Smooth muscle cell (in vitro differentiated cells): ENCODE measurements around the gene SSTR1. TPM values are rescaled to one million over a fixed set of nuclear protein-coding genes. Genes with fewer than 3 reads are reported as not detected.

ENCODE experiments used
- DNase-seq: peaks from one replicate; lab custom pipeline; 2025; ENCODE audit not compliant: unreplicated experiment; lab: John Stamatoyannopoulos, UW
- H2AFZ ChIP-seq: fragments of 200-600 bp; sonication (generic); 2 replicates; pipeline ENCODE4 v1.6.0; 2016; ENCODE audit warnings: antibody characterized with exemption, low read depth, mild to moderate bottlenecking
- H3F3A ChIP-seq: fragments of 200-600 bp; sonication (generic); 2 replicates; pipeline ENCODE4 v1.6.0; 2017; ENCODE audit warnings: antibody characterized with exemption, low read depth
- H3K27ac ChIP-seq: fragments of 200-600 bp; sonication (generic); 2 replicates; pipeline ENCODE4 v1.5.1; 2016; ENCODE audit warnings: low read depth, mild to moderate bottlenecking
- H3K27me3 ChIP-seq: fragments of 200-600 bp; sonication (generic); 2 replicates; pipeline ENCODE4 v1.6.1; 2016; ENCODE audit warnings: low read depth, mild to moderate bottlenecking
- H3K36me3 ChIP-seq: fragments of 200-600 bp; sonication (generic); 2 replicates; pipeline ENCODE4 v1.5.1; 2016; ENCODE audit warnings: low read depth
- H3K4me1 ChIP-seq: fragments of 200-600 bp; sonication (generic); 2 replicates; pipeline ENCODE4 v1.5.1; 2016; ENCODE audit warnings: low read depth
- H3K4me2 ChIP-seq: fragments of 200-600 bp; sonication (generic); 2 replicates; pipeline ENCODE4 v1.6.0; 2016; ENCODE audit warnings: mild to moderate bottlenecking
- H3K4me3 ChIP-seq: fragments of 200-600 bp; sonication (generic); 2 replicates; pipeline ENCODE4 v1.5.1; 2016; ENCODE audit warnings: mild to moderate bottlenecking
- H3K79me2 ChIP-seq: fragments of 200-600 bp; sonication (generic); 2 replicates; pipeline ENCODE4 v1.6.0; 2016; ENCODE audit warnings: low read depth, mild to moderate bottlenecking
- H3K9ac ChIP-seq: fragments of 200-600 bp; sonication (generic); 2 replicates; pipeline ENCODE4 v1.6.0; 2016; ENCODE audit warnings: low read depth
- H3K9me3 ChIP-seq: fragments of 200-600 bp; sonication (generic); replicated peaks from 2 replicates; pipeline ENCODE4 v1.5.1; 2016; ENCODE audit warnings: low read depth
- H4K20me1 ChIP-seq: fragments of 200-600 bp; sonication (generic); 2 replicates; pipeline ENCODE4 v1.6.0; 2016; ENCODE audit warnings: low read depth
- WGBS: methylation state at CpG from one replicate; pipeline ENCODE4 v1.1.7; 2016; ENCODE audit warnings: low lambda C conversion rate; 5-methylcytosine and 5-hydroxymethylcytosine counted together
- polyA plus RNA-seq: library from polyadenylated mRNA; unstranded; fragments of >200 nt; fragmentation: Nextera tagmentation; extraction: Ambion mirVana; gene quantifications from 2 replicates; pipeline ENCODE4 v1.2.1, GENCODE V29; 2016
- total RNA-seq: library from RNA; depleted of rRNA; stranded (reverse); fragments of >200 nt; gene quantifications from 2 replicates; pipeline ENCODE4 v1.2.3, GENCODE V29; 2014
- TF ChIP-seq, protein P1 (sequence below): fragments of 200-600 bp; sonication (generic); IDR thresholded peaks from 2 replicates; pipeline ENCODE4 v1.5.1; 2017; ENCODE audit warnings: borderline replicate concordance, mild to moderate bottlenecking, antibody characterized with exemption; ENCODE audit not compliant: insufficient read depth, poor library complexity, severe bottlenecking

SSTR1 gene
- total and polyA plus RNA-seq, 2 experiments from 2014 or later: 11.3 to 12.3 TPM

DNA sequence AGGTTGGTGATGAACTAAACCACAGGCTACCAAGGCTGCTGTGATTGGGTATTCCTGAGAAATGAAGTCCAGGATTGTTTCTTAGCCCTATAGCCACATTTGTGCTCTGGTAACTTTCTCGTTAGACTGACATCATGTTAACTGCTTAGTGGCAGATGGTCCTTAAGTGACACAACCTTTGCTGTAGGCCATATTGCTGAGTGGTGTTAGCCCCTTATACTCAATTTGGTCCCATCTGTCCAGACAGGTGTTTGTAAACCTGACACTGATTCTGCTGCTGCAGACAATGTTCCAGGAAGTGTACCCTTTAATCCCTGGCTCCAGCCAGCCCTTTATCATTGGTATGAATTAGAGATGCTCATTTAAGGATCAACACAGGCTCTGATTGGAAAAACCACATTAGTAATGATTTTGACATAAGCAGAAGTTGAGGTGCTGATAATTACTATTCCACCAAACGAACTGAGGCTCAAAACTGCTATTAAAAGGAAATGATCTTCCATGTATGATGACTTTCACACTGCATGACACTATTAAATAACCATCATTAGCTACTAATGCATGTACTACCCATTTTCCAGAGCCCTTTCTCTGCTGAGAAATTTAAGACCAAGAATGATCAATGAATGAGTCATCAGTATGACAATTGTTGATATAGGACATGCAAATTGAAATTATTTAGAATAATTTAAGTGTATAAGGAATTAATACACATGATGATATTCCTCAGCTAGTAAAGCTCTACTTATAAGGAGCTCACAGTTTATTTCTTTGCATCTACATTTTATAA lies 3.6 kb upstream of the SSTR1 start:
- TF ChIP-seq, protein P1, sequence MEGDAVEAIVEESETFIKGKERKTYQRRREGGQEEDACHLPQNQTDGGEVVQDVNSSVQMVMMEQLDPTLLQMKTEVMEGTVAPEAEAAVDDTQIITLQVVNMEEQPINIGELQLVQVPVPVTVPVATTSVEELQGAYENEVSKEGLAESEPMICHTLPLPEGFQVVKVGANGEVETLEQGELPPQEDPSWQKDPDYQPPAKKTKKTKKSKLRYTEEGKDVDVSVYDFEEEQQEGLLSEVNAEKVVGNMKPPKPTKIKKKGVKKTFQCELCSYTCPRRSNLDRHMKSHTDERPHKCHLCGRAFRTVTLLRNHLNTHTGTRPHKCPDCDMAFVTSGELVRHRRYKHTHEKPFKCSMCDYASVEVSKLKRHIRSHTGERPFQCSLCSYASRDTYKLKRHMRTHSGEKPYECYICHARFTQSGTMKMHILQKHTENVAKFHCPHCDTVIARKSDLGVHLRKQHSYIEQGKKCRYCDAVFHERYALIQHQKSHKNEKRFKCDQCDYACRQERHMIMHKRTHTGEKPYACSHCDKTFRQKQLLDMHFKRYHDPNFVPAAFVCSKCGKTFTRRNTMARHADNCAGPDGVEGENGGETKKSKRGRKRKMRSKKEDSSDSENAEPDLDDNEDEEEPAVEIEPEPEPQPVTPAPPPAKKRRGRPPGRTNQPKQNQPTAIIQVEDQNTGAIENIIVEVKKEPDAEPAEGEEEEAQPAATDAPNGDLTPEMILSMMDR: no peak
- Histone ChIP-seq H3K36me3 (no peaks in the 10 kb centered on the region), H3K4me1 (peaks cover 10% of the 10 kb centered on the region), H3K27me3 (no peaks in the 10 kb centered on the region), H3K4me2 (no peak overlapping the region), H3K27ac (no peak overlapping the region), H2AFZ (no peak overlapping the region), H3K9ac (no peak overlapping the region), H3F3A (no peaks in the 10 kb centered on the region), H3K79me2 (no peaks in the 10 kb centered on the region), H4K20me1 (no peaks in the 10 kb centered on the region), H3K4me3 (no peak overlapping the region), H3K9me3 (no peaks in the 10 kb centered on the region)
- no peak for DNase-seq
- WGBS: 47% methylated on average over 2 of the region's 2 CpGs

- peaks cover 2% of the 10 kb centered on the region for H3K27me3 ChIP-seq
- DNase-seq: no peak
These were observed 3.0 kb upstream of the SSTR1 start for GRCh38 chr14:38204719-38205115.

DNA sequence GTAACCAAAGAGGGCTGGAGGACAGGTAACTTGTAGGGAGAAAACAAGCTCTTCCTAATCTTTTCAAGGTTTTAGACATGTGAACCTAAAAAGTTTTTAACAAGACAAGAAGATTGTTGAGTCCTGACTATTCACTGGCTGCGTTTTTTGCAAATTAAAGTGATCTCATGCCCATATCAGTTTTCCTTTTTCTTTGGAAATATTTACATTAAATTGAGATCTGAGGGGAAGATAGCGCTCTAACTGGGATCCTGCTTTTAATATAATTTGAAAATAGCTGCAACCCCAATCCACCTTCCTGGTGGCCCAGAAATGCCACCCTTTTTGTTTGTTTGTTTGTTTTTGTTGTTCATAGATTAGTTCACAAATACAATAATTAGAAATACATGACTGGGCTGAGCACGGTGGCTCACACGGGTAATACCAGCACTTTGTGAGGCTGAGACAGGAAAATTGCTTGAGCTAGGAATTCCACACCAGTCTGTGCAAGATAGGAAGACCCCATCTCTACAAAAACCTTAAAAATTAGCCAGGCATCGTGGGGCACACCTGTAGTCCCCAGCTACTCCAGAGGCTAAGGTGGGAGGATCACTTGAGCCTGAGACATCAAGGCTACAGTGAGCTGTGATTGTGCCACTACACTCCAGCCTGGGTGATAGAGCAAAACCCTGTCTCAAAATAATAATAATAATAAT lies 2.4 kb upstream of the SSTR1 start:
- H3K4me1 ChIP-seq: peaks cover 10% of the 10 kb centered on the region
- H3K9ac ChIP-seq: no peak overlapping the region
- H3K4me3 ChIP-seq: no peak overlapping the region
- 76% methylated on average over 5 of the region's 5 CpGs for WGBS
- H3K36me3 ChIP-seq: no peaks in the 10 kb centered on the region
- H2AFZ ChIP-seq: no peak overlapping the region
- H3K79me2 ChIP-seq: peaks cover 9% of the 10 kb centered on the region
- H3F3A ChIP-seq: no peaks in the 10 kb centered on the region
- H3K27me3 ChIP-seq: peaks cover 7% of the 10 kb centered on the region
- no peaks in the 10 kb centered on the region for H4K20me1 ChIP-seq
- no peaks in the 10 kb centered on the region for H3K9me3 ChIP-seq
- no peak overlapping the region for H3K4me2 ChIP-seq
- TF ChIP-seq, protein P1: no peak
- no peak for DNase-seq
- H3K27ac ChIP-seq: no peak overlapping the region

More at GRCh38 chr14:38204719-38205115, 3.0 kb upstream of the SSTR1 start:
- H3K36me3 ChIP-seq: no peaks in the 10 kb centered on the region
- H3K9me3 ChIP-seq: no peaks in the 10 kb centered on the region
- H3K9ac ChIP-seq: no peak overlapping the region
- H3K4me3 ChIP-seq: no peak overlapping the region
- H2AFZ ChIP-seq: no peak overlapping the region
- TF ChIP-seq, protein P1: no peak
- H3K79me2 ChIP-seq: peaks cover 5% of the 10 kb centered on the region
- H3F3A ChIP-seq: no peaks in the 10 kb centered on the region
- peaks cover 10% of the 10 kb centered on the region for H3K4me1 ChIP-seq
- H3K4me2 ChIP-seq: no peak overlapping the region
- no peaks in the 10 kb centered on the region for H4K20me1 ChIP-seq
- H3K27ac ChIP-seq: no peak overlapping the region
